Caco-2 (cell line): ENCODE data around the gene SF3B2. TPM values are rescaled to one million over a fixed set of nuclear protein-coding genes. Genes with fewer than 3 reads are reported as not detected.

ENCODE experiments used
- BruUV-seq: library from RNA; stranded (reverse); fragments of 400-500 nt; replicated peaks from 2 replicates; lab custom pipeline; 2021; lab: Mats Ljungman, UMichigan
- CTCF ChIA-PET: fragments of 300-600 bp; sonication (Branson Sonifier 250); formaldehyde crosslinking; loops from one replicate; lab custom pipeline; 2022; ENCODE audit warnings: antibody characterized with exemption; lab: Charles Lee
- POLR2A ChIA-PET: fragments of 300-600 bp; sonication (Branson Sonifier 250); formaldehyde crosslinking; loops from one replicate; lab custom pipeline; 2022; ENCODE audit warnings: antibody characterized with exemption; lab: Charles Lee
- DNase-seq, 2 experiments: peaks; one replicate each; pipeline versions ENCODE4 v3.0.0 to v3.0.0-alpha.2; 2020 to 2022
- H3K27me3 ChIP-seq: replicated peaks from 2 replicates; pipeline ENCODE4 v1.6.0; 2011; ENCODE audit warnings: low read length; ENCODE audit not compliant: control insufficient read depth, insufficient read depth
- H3K36me3 ChIP-seq: 2 replicates; pipeline ENCODE4 v1.5.1; 2011; ENCODE audit warnings: low read length; ENCODE audit not compliant: control insufficient read depth, insufficient read depth
- H3K4me1 ChIP-seq: fragments of 250-450 bp; sonication (Bioruptor Pico); 2 replicates; pipeline ENCODE4 v1.5.1; 2020; ENCODE audit warnings: mild to moderate bottlenecking
- H3K4me3 ChIP-seq: 2 replicates; pipeline ENCODE4 v1.5.1; 2011; ENCODE audit warnings: low read depth, mild to moderate bottlenecking, control low read depth, low read length
- H3K9me3 ChIP-seq: fragments of 250-450 bp; sonication (Bioruptor Pico); 2 replicates; pipeline ENCODE4 v1.5.1; 2020; ENCODE audit warnings: mild to moderate bottlenecking, moderate library complexity
- H3K27ac Mint-ChIP-seq: one replicate; pipeline ENCODE4 v1.8.0; 2022; ENCODE audit warnings: mixed read lengths; ENCODE audit not compliant: unreplicated experiment
- H3K27me3 Mint-ChIP-seq: one replicate; pipeline ENCODE4 v1.8.0; 2022; ENCODE audit warnings: mixed read lengths; ENCODE audit not compliant: insufficient read depth, unreplicated experiment
- H3K36me3 Mint-ChIP-seq: one replicate; pipeline ENCODE4 v1.8.0; 2022; ENCODE audit warnings: mild to moderate bottlenecking, mixed read lengths; ENCODE audit not compliant: insufficient read depth, unreplicated experiment
- H3K4me1 Mint-ChIP-seq: one replicate; pipeline ENCODE4 v1.8.0; 2022; ENCODE audit warnings: low read depth, mixed read lengths; ENCODE audit not compliant: unreplicated experiment
- H3K4me3 Mint-ChIP-seq: one replicate; pipeline ENCODE4 v1.8.0; 2022; ENCODE audit warnings: mild to moderate bottlenecking, moderate library complexity, mixed read lengths; ENCODE audit not compliant: unreplicated experiment
- H3K9me3 Mint-ChIP-seq: one replicate; pipeline ENCODE4 v1.8.0; 2022; ENCODE audit warnings: mixed read lengths; ENCODE audit not compliant: unreplicated experiment
- intact Hi-C: fragments of 100-400 bp; cut with micrococcal nuclease; formaldehyde crosslinking; loops from one replicate; pipeline ENCODE4 v1.10.0; 2022; ENCODE audit not compliant: unreplicated experiment
- total RNA-seq: library from RNA; stranded (reverse); gene quantifications from 2 replicates; pipeline ENCODE4 v1.2.3, GENCODE V29; 2022
- TF ChIP-seq, protein P1 (sequence below), 2 experiments: fragments of 200-600 bp in 1 of 2; IDR thresholded peaks; 1 replicate in 1 of 2; 2 replicates in 1 of 2; pipeline versions ENCODE4 v1.5.1 to v1.8.0; 2011 to 2022; ENCODE audit warnings: antibody characterized with exemption in 1 of 2, control low read depth in 1 of 2, inconsistent platforms in 1 of 2, low read depth in 1 of 2, low read length in 1 of 2, mild to moderate bottlenecking in 1 of 2, moderate library complexity in 1 of 2; ENCODE audit not compliant: insufficient read depth in 1 of 2, severe bottlenecking in 1 of 2, unreplicated experiment in 1 of 2

The SF3B2 gene
- total RNA-seq, 1 experiment from 2014 or later: 224 TPM

DNA sequence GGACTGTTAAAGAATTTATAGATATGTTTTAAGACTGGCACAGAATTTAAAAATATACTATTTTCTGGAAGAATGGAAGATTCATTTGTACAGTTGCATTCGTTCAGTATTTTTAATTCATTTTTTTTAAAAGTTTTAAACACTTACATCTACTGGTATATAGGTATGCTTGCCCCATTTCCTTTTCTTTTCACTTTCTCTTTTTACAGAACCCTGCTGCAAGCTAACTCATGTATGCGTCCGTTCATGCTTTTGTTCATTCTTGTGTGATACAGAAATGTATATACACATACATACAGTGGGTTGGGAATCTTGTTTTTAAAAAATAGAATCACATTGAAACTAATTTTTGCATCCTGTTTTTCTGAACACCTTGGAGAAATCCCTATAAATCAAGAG is 48.9 kb downstream of the SF3B2 start:
- Mint-ChIP-seq H3K27ac (no peak overlapping the region), H3K4me1 (no peaks in the 10 kb centered on the region), H3K36me3 (peaks cover 12% of the 10 kb centered on the region), H3K4me3 (no peak overlapping the region), H3K27me3 (no peaks in the 10 kb centered on the region), H3K9me3 (no peaks in the 10 kb centered on the region)
- ChIA-PET CTCF (no interaction called here), POLR2A (no interaction called here)
- Histone ChIP-seq H3K4me1 (no peaks in the 10 kb centered on the region), H3K4me3 (no peak overlapping the region), H3K36me3 (no peaks in the 10 kb centered on the region), H3K9me3 (no peaks in the 10 kb centered on the region), H3K27me3 (no peaks in the 10 kb centered on the region)
- intact Hi-C loops: no loop called here
- TF ChIP-seq, protein P1, sequence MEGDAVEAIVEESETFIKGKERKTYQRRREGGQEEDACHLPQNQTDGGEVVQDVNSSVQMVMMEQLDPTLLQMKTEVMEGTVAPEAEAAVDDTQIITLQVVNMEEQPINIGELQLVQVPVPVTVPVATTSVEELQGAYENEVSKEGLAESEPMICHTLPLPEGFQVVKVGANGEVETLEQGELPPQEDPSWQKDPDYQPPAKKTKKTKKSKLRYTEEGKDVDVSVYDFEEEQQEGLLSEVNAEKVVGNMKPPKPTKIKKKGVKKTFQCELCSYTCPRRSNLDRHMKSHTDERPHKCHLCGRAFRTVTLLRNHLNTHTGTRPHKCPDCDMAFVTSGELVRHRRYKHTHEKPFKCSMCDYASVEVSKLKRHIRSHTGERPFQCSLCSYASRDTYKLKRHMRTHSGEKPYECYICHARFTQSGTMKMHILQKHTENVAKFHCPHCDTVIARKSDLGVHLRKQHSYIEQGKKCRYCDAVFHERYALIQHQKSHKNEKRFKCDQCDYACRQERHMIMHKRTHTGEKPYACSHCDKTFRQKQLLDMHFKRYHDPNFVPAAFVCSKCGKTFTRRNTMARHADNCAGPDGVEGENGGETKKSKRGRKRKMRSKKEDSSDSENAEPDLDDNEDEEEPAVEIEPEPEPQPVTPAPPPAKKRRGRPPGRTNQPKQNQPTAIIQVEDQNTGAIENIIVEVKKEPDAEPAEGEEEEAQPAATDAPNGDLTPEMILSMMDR (IDR thresholded peaks at IDR 0.05; ENCODE audit: insufficient read depth in 1 of 2, low read depth in 1 of 2, low read length in 1 of 2, severe bottlenecking in 1 of 2, unreplicated experiment in 1 of 2): no peak
- no peak for DNase-seq
- no TSS peak for BruUV-seq

GRCh38 chr11:66104057-66104638 is 52.0 kb downstream of the SF3B2 start:
- ChIA-PET CTCF (no interaction called here), POLR2A (no interaction called here)
- TF ChIP-seq, protein P1 (IDR thresholded peaks at IDR 0.05; ENCODE audit: insufficient read depth in 1 of 2, low read depth in 1 of 2, low read length in 1 of 2, severe bottlenecking in 1 of 2, unreplicated experiment in 1 of 2): no peak
- DNase-seq: no peak
- no TSS peak for BruUV-seq
- intact Hi-C loops: no loop called here
- Mint-ChIP-seq H3K4me3 (no peak overlapping the region), H3K27ac (peak overlapping the region; percentile 41), H3K9me3 (no peaks in the 10 kb centered on the region), H3K27me3 (no peaks in the 10 kb centered on the region), H3K4me1 (peaks cover 14% of the 10 kb centered on the region), H3K36me3 (peaks cover 7% of the 10 kb centered on the region)
- Histone ChIP-seq H3K4me3 (no peak overlapping the region), H3K36me3 (no peaks in the 10 kb centered on the region), H3K27me3 (no peaks in the 10 kb centered on the region), H3K4me1 (peaks cover 15% of the 10 kb centered on the region), H3K9me3 (no peaks in the 10 kb centered on the region)

GRCh38 chr11:66106786-66107599 is 54.8 kb downstream of the SF3B2 start:
- Histone ChIP-seq H3K4me1 (peaks cover 24% of the 10 kb centered on the region), H3K36me3 (no peaks in the 10 kb centered on the region), H3K9me3 (no peaks in the 10 kb centered on the region), H3K4me3 (no peak overlapping the region), H3K27me3 (no peaks in the 10 kb centered on the region)
- DNase-seq: no peak
- Mint-ChIP-seq H3K27ac (peak overlapping the region; percentile 29), H3K27me3 (no peaks in the 10 kb centered on the region), H3K4me3 (peak overlapping the region; percentile 15), H3K9me3 (no peaks in the 10 kb centered on the region), H3K4me1 (peaks cover 24% of the 10 kb centered on the region), H3K36me3 (peaks cover 7% of the 10 kb centered on the region)
- CTCF ChIA-PET: no interaction called here
- BruUV-seq: no TSS peak
- TF ChIP-seq, protein P1 (IDR thresholded peaks at IDR 0.05; ENCODE audit: insufficient read depth in 1 of 2, low read depth in 1 of 2, low read length in 1 of 2, severe bottlenecking in 1 of 2, unreplicated experiment in 1 of 2): no peak
- POLR2A ChIA-PET: no interaction called here
- intact Hi-C loops: no loop called here
